Measurements from ENCODE around the gene PLOD1.

GRCh38 chr1:11957398-11957797, 22.9 kb downstream of the PLOD1 start:
- TF ChIP-seq ZNF425 (CRISPR knock-in tag; conservative IDR thresholded peaks at IDR 0.05) (no peak), ZBTB21 (CRISPR knock-in tag; IDR thresholded peaks at IDR 0.05; ENCODE audit: borderline replicate concordance) (no peak), CTCF (IDR thresholded peaks at IDR 0.05) (no peak), USF2 (CRISPR knock-in tag; IDR thresholded peaks at IDR 0.05) (no peak), FOXJ3 (CRISPR knock-in tag; IDR thresholded peaks at IDR 0.05; ENCODE audit: borderline replicate concordance) (no peak), USF1 (CRISPR knock-in tag; IDR thresholded peaks at IDR 0.05) (no peak), HMGXB4 (CRISPR knock-in tag; IDR thresholded peaks at IDR 0.05) (no peak), NR3C1 (CRISPR knock-in tag; conservative IDR thresholded peaks at IDR 0.05; ENCODE audit: low read depth) (no peak), JUN (CRISPR knock-in tag; IDR thresholded peaks at IDR 0.05) (no peak), GTF2I (CRISPR knock-in tag; conservative IDR thresholded peaks at IDR 0.05) (no peak)

Measured in WTC11 (cell line).